Lower leg skin (tissue), 4 donors: ENCODE measurements around the gene MTFR1L. TPM values are rescaled to one million over a fixed set of nuclear protein-coding genes. Genes with fewer than 3 reads are reported as not detected.

Experiments used
- DNase-seq, 2 donors: peaks; one replicate each; pipeline ENCODE4 v3.0.0-alpha.2; 2019; ENCODE audit warnings: low spot score in 2 of 2
- H3K4me3 ChIP-seq: fragments of 200-600 bp; sonication (generic); 2 replicates; pipeline ENCODE4 v1.5.1; 2017; ENCODE audit warnings: mild to moderate bottlenecking, low read depth; ENCODE audit not compliant: poor library complexity, severe bottlenecking
- CTCF ChIP-seq, 3 donors: fragments of 450-650 bp; IDR thresholded peaks; one replicate each; pipeline ENCODE4 v1.5.1; 2016; ENCODE audit warnings: antibody characterized with exemption in 3 of 3, mild to moderate bottlenecking in 3 of 3, moderate library complexity in 2 of 3
- POLR2A ChIP-seq, 2 donors: fragments of 450-650 bp; IDR thresholded peaks; one replicate each; pipeline ENCODE4 v1.6.1; 2016 to 2017; ENCODE audit warnings: antibody characterized with exemption in 2 of 2, mild to moderate bottlenecking in 1 of 2, moderate library complexity in 1 of 2
- WGBS, 2 donors: methylation state at CpG; one replicate each; pipeline ENCODE4 v1.1.5; 2018; 5-methylcytosine and 5-hydroxymethylcytosine counted together
- intact Hi-C: fragments of 100-400 bp; cut with DNase I; formaldehyde crosslinking; loops from one replicate; pipeline ENCODE4 v1.15.0; 2023; ENCODE audit warnings: low total_unique reads
- total RNA-seq, 4 donors: library from RNA; depleted of rRNA; stranded (reverse); fragments of >200 nt; gene quantifications; one replicate each; pipeline ENCODE4 v1.1.0, GENCODE V29; 2016

MTFR1L gene
- total RNA-seq, 4 donors from 2014 or later = 34.9 to 46.1 (median 39.7) TPM

GRCh38 chr1:25786887-25787759 lies 32.6 kb upstream of the MTFR1L start:
- no peak for TF ChIP-seq POLR2A (IDR thresholded peaks at IDR 0.05)
- TF ChIP-seq CTCF (IDR thresholded peaks at IDR 0.05) = no peak
- DNase-seq = no peak
- 51 to 61% methylated on average over 11 of the region's 11 CpGs for WGBS, 2 donors
- intact Hi-C loops = no loop called here
- H3K4me3 ChIP-seq = no peak overlapping the region

GRCh38 chr1:25787760-25788166 lies 32.0 kb upstream of the MTFR1L start:
- TF ChIP-seq POLR2A (IDR thresholded peaks at IDR 0.05) (no peak), CTCF (IDR thresholded peaks at IDR 0.05) (no peak)
- DNase-seq = no peak

GRCh38 chr1:25790472-25790871 lies 29.3 kb upstream of the MTFR1L start:
- 89 to 90% methylated on average over 6 of the region's 6 CpGs for WGBS, 2 donors
- H3K4me3 ChIP-seq = no peak overlapping the region
- DNase-seq = no peak
- no peak for TF ChIP-seq CTCF (IDR thresholded peaks at IDR 0.05)
- no peak for TF ChIP-seq POLR2A (IDR thresholded peaks at IDR 0.05)
- intact Hi-C loops = loop anchor here (10.0 kb wide), 1 partner anchor 46 kb away; no protein-coding TSS in a partner anchor

More at GRCh38 chr1:25787760-25788166, 32.0 kb upstream of the MTFR1L start:
- intact Hi-C loops = no loop called here
- H3K4me3 ChIP-seq = no peak overlapping the region
- WGBS, 2 donors = 81 to 89% methylated on average over 5 of the region's 5 CpGs

- no peak overlapping the region for H3K4me3 ChIP-seq
- WGBS, 2 donors = 64 to 65% methylated on average over 4 of the region's 4 CpGs
- no peak for DNase-seq
- TF ChIP-seq POLR2A (IDR thresholded peaks at IDR 0.05) (no peak), CTCF (IDR thresholded peaks at IDR 0.05) (no peak)
- intact Hi-C loops = loop anchor here (10.0 kb wide), 1 partner anchor 47 kb away; no protein-coding TSS in a partner anchor
Measured at GRCh38 chr1:25792115-25792514, 27.6 kb upstream of the MTFR1L start.

- H3K4me3 ChIP-seq = no peak overlapping the region
- DNase-seq = no peak
- intact Hi-C loops = loop anchor here (10.0 kb wide), 1 partner anchor 49 kb away; no protein-coding TSS in a partner anchor
- WGBS, 2 donors = 62 to 65% methylated on average over 7 of the region's 7 CpGs
- TF ChIP-seq CTCF (IDR thresholded peaks at IDR 0.05) (no peak), POLR2A (IDR thresholded peaks at IDR 0.05) (no peak)
Measured at GRCh38 chr1:25793585-25794170, 26.1 kb upstream of the MTFR1L start.
